Ovary (tissue), 10 donors: Measurements from ENCODE around the gene MAL. TPM values are rescaled to one million over a fixed set of nuclear protein-coding genes. Genes with fewer than 3 reads are reported as not detected.

Experiments
- DNase-seq, 5 donors: peaks; one replicate each; pipeline ENCODE4 v3.0.0-alpha.2; 2019 to 2020
- H3K27ac ChIP-seq, 2 donors: fragments of 200-600 bp; one replicate each; pipeline versions ENCODE4 v1.5.1 to v1.8.0; 2019 to 2022
- H3K27me3 ChIP-seq: fragments of 200-600 bp; one replicate; pipeline ENCODE4 v1.8.0; 2022
- H3K36me3 ChIP-seq: fragments of 200-600 bp; sonication (generic); one replicate; pipeline ENCODE4 v1.5.1; 2019
- H3K4me1 ChIP-seq: one replicate; pipeline ENCODE4 v1.8.1; 2013; ENCODE audit warnings: mild to moderate bottlenecking, moderate library complexity; ENCODE audit not compliant: insufficient read depth
- H3K4me3 ChIP-seq: fragments of 200-600 bp; sonication (generic); one replicate; pipeline ENCODE4 v1.5.1; 2017
- H3K9me3 ChIP-seq, 2 donors: fragments of 200-600 bp in 1 of 2; sonication (generic) in 1 of 2; one replicate each; pipeline versions ENCODE4 v1.5.1 to v1.8.1; 2013 to 2019; ENCODE audit warnings: mild to moderate bottlenecking in 1 of 2, moderate library complexity in 1 of 2
- EP300 ChIP-seq: sonication (generic); formaldehyde crosslinking; IDR thresholded peaks from one replicate; pipeline ENCODE4 v1.6.1; 2017; ENCODE audit warnings: antibody characterized with exemption
- POLR2A ChIP-seq: fragments of 450-650 bp; IDR thresholded peaks from one replicate; pipeline ENCODE4 v1.6.1; 2017; ENCODE audit warnings: antibody characterized with exemption, mild to moderate bottlenecking, moderate library complexity
- WGBS, 3 donors: extraction: QIAGEN DNeasy Blood & Tissue Kit in 1 of 3; methylation state at CpG; one replicate each; pipeline versions ENCODE4 v1.1.5 to v1.1.7; 2013 to 2017; 5-methylcytosine and 5-hydroxymethylcytosine counted together
- intact Hi-C, 4 donors: fragments of 100-400 bp; cut with DNase I; formaldehyde crosslinking; loops; one replicate each; pipeline versions ENCODE4 v1.11.0 to v1.15.1; 2022 to 2023
- long read RNA-seq, 3 donors: library from polyadenylated mRNA in 2 of 3; unstranded in 2 of 3; transcript quantifications; one replicate each; pipeline ENCODE4 v2.0.0 and lab custom pipeline, GENCODE V29; 2021 to 2026
- polyA plus RNA-seq, 2 donors: library from polyadenylated mRNA; stranded (reverse); fragments of 200-250 nt in 1 of 2; fragments of 350-450 nt in 1 of 2; fragmentation: Illumina TruSeq in 1 of 2; extraction: RNeasy Lipid Tissue Mini Kit (QIAGEN cat#74804) in 1 of 2; gene quantifications; one replicate each; pipeline ENCODE4 v1.2.3, GENCODE V29; 2013 to 2014
- total RNA-seq, 7 donors: library from RNA; depleted of rRNA in 2 of 7; stranded (reverse); fragments of >200 nt in 2 of 7; fragmentation: NEBNext Ultra II Directional in 3 of 7; extraction: Animal tissue kit (Norgen Biotek cat#: 25700) in 3 of 7; gene quantifications; one replicate each; pipeline versions ENCODE4 v1.1.0 to v1.2.4, GENCODE V29; 2016 to 2023
- TF ChIP-seq, protein P1 (sequence below), 3 donors: fragments of 450-650 bp in 2 of 3; fragments of 200-600 bp in 1 of 3; IDR thresholded peaks; one replicate each; pipeline versions ENCODE4 v1.5.1 to v1.8.0; 2016 to 2022; ENCODE audit warnings: antibody characterized with exemption in 3 of 3, mild to moderate bottlenecking in 1 of 3
- donor health status: DM: no; HTN: no; CAD: no; lungs with moderate emphysema.
- donor health status: DM: no; HTN: no; CAD: no.
- donor health status: Bipolar disorder and iron deficiency.
- donor health status: DM: yes; HTN: yes; CAD: no.
- donor health status: DM: no; HTN: no; CAD: no.
- donor health status: DM: yes; HTN: yes; CAD: no.

The MAL gene
- total RNA-seq = 1 to 10 TPM in 4 of 7 donors, under 1 TPM in 1, not detected in 2; 0.45 to 2.2 (median 1.6) TPM
- 1 to 10 TPM in 1 of 2 donors, under 1 TPM in 1; 0.90 to 4.7 TPM for polyA plus RNA-seq
- long read RNA-seq, donor 1 = 0 reads
- long read RNA-seq, donor 2, partial matches to known transcripts = 0 of 1 reads
- long read RNA-seq, donor 2, other reads (novel, unspliced or antisense) = 0 of 1 reads
- long read RNA-seq, donor 3, partial matches to known transcripts = 0 of 4 reads
- long read RNA-seq, donor 3, other reads (novel, unspliced or antisense) = 0 of 4 reads

DNA sequence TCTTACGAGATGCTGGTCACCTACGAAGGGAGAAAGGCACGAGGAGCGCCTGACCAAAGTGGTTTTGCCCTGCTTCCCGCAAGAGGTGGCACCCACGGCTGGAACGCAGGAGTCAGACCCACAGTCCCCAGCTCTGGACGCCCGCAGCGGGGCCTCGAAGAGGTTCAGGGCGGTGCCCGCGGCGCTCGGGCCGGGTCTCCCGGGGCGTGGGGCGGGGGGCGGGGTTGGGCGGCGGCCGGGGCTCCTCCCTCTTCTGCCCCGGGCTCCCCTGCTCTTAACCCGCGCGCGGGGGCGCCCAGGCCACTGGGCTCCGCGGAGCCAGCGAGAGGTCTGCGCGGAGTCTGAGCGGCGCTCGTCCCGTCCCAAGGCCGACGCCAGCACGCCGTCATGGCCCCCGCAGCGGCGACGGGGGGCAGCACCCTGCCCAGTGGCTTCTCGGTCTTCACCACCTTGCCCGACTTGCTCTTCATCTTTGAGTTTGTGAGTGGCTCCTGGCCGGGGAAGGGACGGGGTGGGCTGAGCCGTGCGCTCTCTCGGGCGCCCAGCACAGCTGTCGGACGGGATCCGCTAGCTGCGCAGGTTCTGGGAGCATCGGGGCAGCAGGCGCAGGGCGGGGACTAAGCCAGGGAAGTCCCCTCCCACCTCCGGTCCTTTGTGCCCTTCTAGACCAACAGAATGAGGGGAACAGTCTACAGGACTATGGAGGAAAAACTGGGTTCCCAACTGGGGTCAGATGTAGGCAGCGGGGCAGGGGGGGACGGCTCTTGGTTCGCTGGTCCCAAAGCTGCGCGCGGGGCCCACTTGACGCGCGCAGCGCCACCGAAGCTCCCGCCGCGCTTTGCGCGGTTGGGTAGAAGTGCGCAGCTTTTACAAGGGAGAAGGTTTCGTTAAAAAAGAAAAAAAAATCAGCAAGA lies at the start of gene MAL:
Gene MAL, plus strand, starts transcription at position 303 of the 914 bp plus-strand sequence. Its CDS starts 85 bp downstream, at position 388.
- intact Hi-C loops = no loop called here
- peak within 1 kb of the TSS; percentile 7 for H3K4me3 ChIP-seq
- H3K27ac ChIP-seq = no peak within 1 kb of the TSS
- DNase-seq = no peak
- no peaks in the 10 kb centered on the region for H3K9me3 ChIP-seq
- H3K36me3 ChIP-seq = no peaks in the 10 kb centered on the region
- no peaks in the 10 kb centered on the region for H3K27me3 ChIP-seq
- no peaks in the 10 kb centered on the region for H3K4me1 ChIP-seq
- WGBS, 3 donors = 1 to 2% (median 1%) methylated on average over 56 to 81 of the region's 81 CpGs
- TF ChIP-seq POLR2A (no peak), EP300 (no peak)
- TF ChIP-seq, protein P1, sequence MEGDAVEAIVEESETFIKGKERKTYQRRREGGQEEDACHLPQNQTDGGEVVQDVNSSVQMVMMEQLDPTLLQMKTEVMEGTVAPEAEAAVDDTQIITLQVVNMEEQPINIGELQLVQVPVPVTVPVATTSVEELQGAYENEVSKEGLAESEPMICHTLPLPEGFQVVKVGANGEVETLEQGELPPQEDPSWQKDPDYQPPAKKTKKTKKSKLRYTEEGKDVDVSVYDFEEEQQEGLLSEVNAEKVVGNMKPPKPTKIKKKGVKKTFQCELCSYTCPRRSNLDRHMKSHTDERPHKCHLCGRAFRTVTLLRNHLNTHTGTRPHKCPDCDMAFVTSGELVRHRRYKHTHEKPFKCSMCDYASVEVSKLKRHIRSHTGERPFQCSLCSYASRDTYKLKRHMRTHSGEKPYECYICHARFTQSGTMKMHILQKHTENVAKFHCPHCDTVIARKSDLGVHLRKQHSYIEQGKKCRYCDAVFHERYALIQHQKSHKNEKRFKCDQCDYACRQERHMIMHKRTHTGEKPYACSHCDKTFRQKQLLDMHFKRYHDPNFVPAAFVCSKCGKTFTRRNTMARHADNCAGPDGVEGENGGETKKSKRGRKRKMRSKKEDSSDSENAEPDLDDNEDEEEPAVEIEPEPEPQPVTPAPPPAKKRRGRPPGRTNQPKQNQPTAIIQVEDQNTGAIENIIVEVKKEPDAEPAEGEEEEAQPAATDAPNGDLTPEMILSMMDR (IDR thresholded peaks at IDR 0.05) = no peak

DNA sequence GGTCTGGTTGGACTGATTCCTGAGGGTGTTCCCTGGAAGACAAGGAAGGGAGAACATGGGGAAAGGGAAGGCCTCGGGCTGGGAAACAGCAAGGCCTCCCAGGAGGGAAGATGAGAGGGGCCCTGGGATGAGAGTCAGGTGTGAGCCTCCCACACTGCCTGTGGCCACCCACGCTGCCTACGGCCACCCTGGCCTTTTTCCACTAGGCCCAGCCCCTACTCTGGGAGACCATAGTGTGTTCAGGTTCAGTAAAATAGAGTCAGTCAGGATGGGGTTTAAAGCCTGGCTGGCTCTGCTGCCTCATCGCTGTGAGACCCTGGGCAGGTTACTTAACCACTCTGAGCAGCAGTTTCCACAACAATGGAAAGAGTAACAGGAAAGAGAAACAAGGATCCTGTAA lies 47.7 kb upstream of the MAL start:
- Histone ChIP-seq H3K4me1 (no peaks in the 10 kb centered on the region), H3K9me3 (no peaks in the 10 kb centered on the region), H3K27me3 (no peaks in the 10 kb centered on the region), H3K4me3 (no peak overlapping the region), H3K36me3 (no peaks in the 10 kb centered on the region), H3K27ac (no peak overlapping the region)
- no peak for TF ChIP-seq EP300
- no peak for TF ChIP-seq POLR2A
- TF ChIP-seq, protein P1 (IDR thresholded peaks at IDR 0.05) = no peak
- DNase-seq = no peak
- intact Hi-C loops = no loop called here
- WGBS, 3 donors = 59 to 74% (median 62%) methylated on average over 4 of the region's 4 CpGs

DNA sequence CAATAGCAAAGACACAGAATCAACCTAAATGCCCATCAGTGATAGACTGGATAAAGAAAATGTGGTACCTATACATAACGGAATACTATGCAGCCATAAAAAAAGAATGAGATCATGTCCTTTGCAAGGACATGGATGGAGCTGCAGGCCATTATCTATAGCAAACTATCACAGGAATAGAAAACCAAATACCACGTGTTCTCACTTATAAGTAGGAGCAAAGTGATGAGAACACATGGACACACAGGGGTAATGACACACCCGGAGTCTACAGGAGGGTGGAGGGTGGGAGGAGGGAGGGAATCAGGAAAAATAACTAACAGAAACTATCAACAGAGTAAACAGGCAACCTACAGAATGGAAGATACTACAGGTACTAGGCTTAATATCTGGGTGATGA lies 46.6 kb upstream of the MAL start:
- H3K36me3 ChIP-seq = no peaks in the 10 kb centered on the region
- intact Hi-C loops = no loop called here
- TF ChIP-seq, protein P1 (IDR thresholded peaks at IDR 0.05) = no peak
- TF ChIP-seq POLR2A = no peak
- TF ChIP-seq EP300 = no peak
- no peaks in the 10 kb centered on the region for H3K4me1 ChIP-seq
- no peaks in the 10 kb centered on the region for H3K9me3 ChIP-seq
- no peak for DNase-seq
- H3K4me3 ChIP-seq = no peak overlapping the region
- WGBS, 3 donors = 75 to 82% (median 78%) methylated on average over 3 of the region's 3 CpGs
- no peaks in the 10 kb centered on the region for H3K27me3 ChIP-seq
- no peak overlapping the region for H3K27ac ChIP-seq

DNA sequence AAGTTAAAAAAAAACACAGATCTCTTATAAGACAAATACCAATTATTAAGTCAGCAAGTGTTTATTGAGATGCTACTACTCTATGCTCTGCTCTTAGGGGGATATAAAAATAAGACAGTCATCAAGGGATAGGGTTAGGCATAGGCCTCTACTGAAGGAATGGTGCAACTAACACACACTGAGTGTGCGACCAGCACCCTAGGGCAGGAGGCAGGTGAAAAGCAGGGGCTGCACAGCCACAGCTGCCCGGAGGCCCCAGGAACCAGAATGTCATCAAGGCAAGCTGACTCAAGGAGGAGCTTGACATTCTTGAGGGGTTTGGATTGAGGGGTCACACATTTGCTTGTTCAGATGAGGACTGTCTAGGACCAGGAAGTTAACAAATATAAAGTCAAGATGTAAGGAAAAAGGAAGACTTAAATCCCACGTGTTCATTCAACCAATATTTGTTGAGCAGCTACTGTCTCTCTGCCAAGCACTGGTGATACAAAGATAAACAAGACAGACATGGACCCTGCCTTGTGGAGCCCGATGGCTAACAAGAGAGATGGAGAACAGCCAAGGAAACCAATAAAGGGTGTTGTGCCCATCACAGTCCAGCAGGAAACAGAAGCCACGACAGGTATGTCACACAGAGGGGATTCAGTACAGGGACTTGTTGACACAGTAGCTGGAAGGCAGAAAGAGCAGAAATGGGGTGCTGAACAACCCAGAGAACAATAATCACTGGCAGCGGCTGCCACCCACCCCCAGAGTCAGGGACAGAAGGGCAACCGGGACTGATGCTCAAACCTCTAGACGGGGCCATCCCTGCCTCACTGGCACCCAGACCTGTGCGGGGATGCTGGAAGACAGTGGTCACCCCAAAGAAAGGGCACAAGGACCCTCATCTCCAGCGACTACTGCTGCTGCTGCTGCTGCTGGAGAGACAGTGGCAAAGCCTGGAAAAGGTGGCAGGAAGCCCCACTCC lies 45.8 kb upstream of the MAL start:
- intact Hi-C loops = no loop called here
- WGBS, 3 donors = 75 to 80% (median 79%) methylated on average over 10 of the region's 10 CpGs
- Histone ChIP-seq H3K36me3 (no peaks in the 10 kb centered on the region), H3K9me3 (no peaks in the 10 kb centered on the region), H3K27me3 (no peaks in the 10 kb centered on the region), H3K4me3 (no peak overlapping the region), H3K27ac (no peak overlapping the region), H3K4me1 (no peaks in the 10 kb centered on the region)
- TF ChIP-seq EP300 (no peak), POLR2A (no peak)
- TF ChIP-seq, protein P1 (IDR thresholded peaks at IDR 0.05) = no peak
- no peak for DNase-seq
